ENCODE data around the gene PKN2. TPM values are rescaled to one million over a fixed set of nuclear protein-coding genes. Genes with fewer than 3 reads are reported as not detected.
"Not testable (repeated sequence)": the region's sequence is repeated elsewhere in the genome, so short reads cannot be mapped to it uniquely, and the experiment has no call there.

PKN2 gene
- total RNA-seq, 4 donors from 2014 or later, result 31.4 to 80.4 (median 64.1) TPM

DNA sequence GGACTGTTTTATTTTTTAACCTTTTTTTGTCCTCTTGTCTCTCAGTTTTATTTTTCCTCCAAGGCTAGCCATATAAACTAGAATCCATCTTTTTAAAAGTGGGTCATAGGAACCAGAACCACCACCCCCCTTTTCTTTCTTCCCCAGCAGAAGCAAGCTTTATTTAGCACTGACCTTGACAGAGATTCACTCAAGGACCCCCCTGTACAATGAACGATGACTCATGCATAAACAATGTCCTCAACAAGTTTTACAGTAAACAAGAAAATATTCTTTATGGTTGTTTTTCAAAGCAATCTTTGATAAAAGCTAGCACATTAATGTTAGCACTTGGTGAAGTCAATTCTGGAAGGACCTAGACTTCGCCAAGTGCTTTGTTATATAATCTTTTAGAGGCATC, 14.1 kb downstream of the PKN2 start:
- Histone ChIP-seq H3K4me3 (no peak overlapping the region), H3K9me3 (no peaks in the 10 kb centered on the region), H3K27ac (no peak overlapping the region), H3K36me3 (no peaks in the 10 kb centered on the region), H3K27me3 (no peaks in the 10 kb centered on the region), H3K4me1 (peaks cover 6 to 47% (median 17%) of the 10 kb centered on the region in 4 donors)
- intact Hi-C loops (cut with DNase I; ENCODE audit: low total_unique reads), result no loop called here
- DNase-seq, result no peak
- no peak for TF ChIP-seq EP300 (IDR thresholded peaks at IDR 0.05; ENCODE audit: low read depth)
- TF ChIP-seq POLR2A (IDR thresholded peaks at IDR 0.05), result no peak
- TF ChIP-seq, protein P1, sequence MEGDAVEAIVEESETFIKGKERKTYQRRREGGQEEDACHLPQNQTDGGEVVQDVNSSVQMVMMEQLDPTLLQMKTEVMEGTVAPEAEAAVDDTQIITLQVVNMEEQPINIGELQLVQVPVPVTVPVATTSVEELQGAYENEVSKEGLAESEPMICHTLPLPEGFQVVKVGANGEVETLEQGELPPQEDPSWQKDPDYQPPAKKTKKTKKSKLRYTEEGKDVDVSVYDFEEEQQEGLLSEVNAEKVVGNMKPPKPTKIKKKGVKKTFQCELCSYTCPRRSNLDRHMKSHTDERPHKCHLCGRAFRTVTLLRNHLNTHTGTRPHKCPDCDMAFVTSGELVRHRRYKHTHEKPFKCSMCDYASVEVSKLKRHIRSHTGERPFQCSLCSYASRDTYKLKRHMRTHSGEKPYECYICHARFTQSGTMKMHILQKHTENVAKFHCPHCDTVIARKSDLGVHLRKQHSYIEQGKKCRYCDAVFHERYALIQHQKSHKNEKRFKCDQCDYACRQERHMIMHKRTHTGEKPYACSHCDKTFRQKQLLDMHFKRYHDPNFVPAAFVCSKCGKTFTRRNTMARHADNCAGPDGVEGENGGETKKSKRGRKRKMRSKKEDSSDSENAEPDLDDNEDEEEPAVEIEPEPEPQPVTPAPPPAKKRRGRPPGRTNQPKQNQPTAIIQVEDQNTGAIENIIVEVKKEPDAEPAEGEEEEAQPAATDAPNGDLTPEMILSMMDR (IDR thresholded peaks at IDR 0.05), result no peak
- TF ChIP-seq POLR2AphosphoS5 (IDR thresholded peaks at IDR 0.05), result no peak
- WGBS, 2 donors (ENCODE audit: low coverage in 1 of 2), result 66 to 72% methylated on average over 2 of the region's 2 CpGs
- in situ Hi-C loops (cut with MboI; ENCODE audit: low pct_ligation_motif_present in 1 of 4, low pct_unique_long_range_greater_than_20kb in 1 of 4, low sequenced_read_pairs in 3 of 4), result loop anchor here in 1 of 4 donors (25.0 kb wide), 1 partner anchor 189 kb away; the partner anchor contains the start of gene GTF2B

DNA sequence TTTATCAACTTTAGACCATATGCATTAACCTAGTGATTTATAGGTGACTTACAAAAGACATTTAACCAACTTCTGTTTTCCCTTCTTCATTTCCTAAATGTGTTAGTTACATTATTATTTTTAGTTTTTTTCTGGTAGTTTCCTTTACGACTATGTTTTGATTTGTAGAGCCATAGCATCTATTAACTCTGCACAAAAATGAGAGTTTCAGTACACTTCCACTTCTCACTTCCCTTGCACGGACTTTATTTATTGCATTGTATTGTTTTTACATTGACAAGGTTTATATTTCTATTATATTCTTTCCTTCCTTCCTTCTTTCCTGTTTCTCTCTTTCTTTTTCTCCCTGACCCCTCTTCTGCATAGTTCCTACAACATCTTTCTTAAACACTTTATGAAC, 14.7 kb downstream of the PKN2 start:
- Histone ChIP-seq H3K9me3 (no peaks in the 10 kb centered on the region), H3K27me3 (no peaks in the 10 kb centered on the region), H3K36me3 (no peaks in the 10 kb centered on the region), H3K4me3 (no peak overlapping the region), H3K27ac (no peak overlapping the region), H3K4me1 (peaks cover 6 to 53% (median 17%) of the 10 kb centered on the region in 4 donors)
- intact Hi-C loops (cut with DNase I; ENCODE audit: low total_unique reads), result no loop called here
- no peak for TF ChIP-seq EP300 (IDR thresholded peaks at IDR 0.05; ENCODE audit: low read depth)
- TF ChIP-seq, protein P1 (IDR thresholded peaks at IDR 0.05), result no peak
- no peak for TF ChIP-seq POLR2A (IDR thresholded peaks at IDR 0.05)
- no peak for TF ChIP-seq POLR2AphosphoS5 (IDR thresholded peaks at IDR 0.05)
- no peak for DNase-seq
- 50 to 86% methylated on average over 2 of the region's 2 CpGs for WGBS, 2 donors (ENCODE audit: low coverage in 1 of 2)
- in situ Hi-C loops (cut with MboI; ENCODE audit: low pct_ligation_motif_present in 1 of 4, low pct_unique_long_range_greater_than_20kb in 1 of 4, low sequenced_read_pairs in 3 of 4), result loop anchor here in 1 of 4 donors (25.0 kb wide), 1 partner anchor 189 kb away; the partner anchor contains the start of gene GTF2B

DNA sequence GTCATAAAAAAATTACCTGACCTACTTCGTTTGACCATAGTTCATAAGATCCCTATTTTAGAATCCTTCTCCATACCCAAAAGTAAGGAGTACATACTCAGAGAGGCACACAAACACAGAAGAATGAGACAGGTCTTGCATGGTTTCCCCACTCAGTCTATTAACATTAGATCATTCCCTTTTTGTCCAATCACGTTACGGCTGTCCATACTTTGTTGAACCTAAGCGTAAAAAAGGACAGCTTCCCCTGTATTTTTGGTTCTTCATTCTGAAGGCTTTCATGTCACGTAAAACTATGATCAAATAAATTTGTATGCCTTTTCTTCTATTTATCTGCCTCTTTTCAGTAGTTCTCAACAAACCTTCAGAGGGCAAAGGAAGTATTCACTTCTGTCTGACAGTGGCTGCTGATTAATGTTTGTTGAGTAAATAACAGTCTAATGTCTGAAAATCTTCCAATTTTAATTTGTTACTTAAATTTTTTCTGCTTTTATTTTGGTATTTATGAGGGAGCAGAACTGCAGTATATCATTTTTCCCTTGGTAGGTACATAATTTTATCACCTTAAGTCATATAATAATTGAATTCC, 16.4 kb downstream of the PKN2 start:
- WGBS, 2 donors (ENCODE audit: low coverage in 1 of 2), result 47 to 87% methylated on average over 2 to 5 of the region's 5 CpGs
- no peaks in the 10 kb centered on the region for H3K9me3 ChIP-seq
- in situ Hi-C loops (cut with MboI; ENCODE audit: low pct_ligation_motif_present in 1 of 4, low pct_unique_long_range_greater_than_20kb in 1 of 4, low sequenced_read_pairs in 3 of 4) (no loop called here), intact Hi-C loops (cut with DNase I; ENCODE audit: low total_unique reads) (no loop called here)
- no peaks in the 10 kb centered on the region for H3K27me3 ChIP-seq
- H3K4me1 ChIP-seq, result peaks cover 6 to 60% (median 17%) of the 10 kb centered on the region in 4 donors
- TF ChIP-seq POLR2A (IDR thresholded peaks at IDR 0.05) (no peak), EP300 (IDR thresholded peaks at IDR 0.05; ENCODE audit: low read depth) (no peak)
- peak overlapping the region; percentile 2 to 42 (median 26) for H3K27ac ChIP-seq
- DNase-seq, result no peak
- no peak overlapping the region for H3K4me3 ChIP-seq
- H3K36me3 ChIP-seq, result no peaks in the 10 kb centered on the region

DNA sequence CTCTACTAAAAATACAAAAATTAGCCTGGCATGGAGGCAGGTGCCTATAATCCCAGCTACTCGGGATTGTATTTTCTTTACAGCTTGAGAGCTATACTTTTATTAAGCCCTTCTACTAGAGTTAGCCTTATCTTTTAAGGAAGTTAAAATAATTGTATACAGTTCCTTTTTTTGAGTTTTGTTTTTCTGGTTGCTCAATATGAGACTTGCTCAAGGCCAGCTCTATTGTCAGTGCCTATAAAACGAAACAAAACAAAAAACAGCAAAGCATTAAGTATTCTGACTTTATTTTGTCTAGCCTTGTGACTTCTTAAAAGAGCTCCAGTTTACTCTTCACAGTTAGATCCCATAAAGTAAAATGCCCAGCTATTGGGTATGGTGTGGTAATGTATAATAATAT, 17.2 kb downstream of the PKN2 start:
- Histone ChIP-seq H3K36me3 (no peaks in the 10 kb centered on the region), H3K4me1 (peaks cover 6 to 60% (median 17%) of the 10 kb centered on the region in 4 donors), H3K4me3 (no peak overlapping the region), H3K27ac (peak overlapping the region; percentile 2 to 42 (median 26)), H3K27me3 (no peaks in the 10 kb centered on the region), H3K9me3 (no peaks in the 10 kb centered on the region)
- intact Hi-C loops (cut with DNase I; ENCODE audit: low total_unique reads) (no loop called here), in situ Hi-C loops (cut with MboI; ENCODE audit: low pct_ligation_motif_present in 1 of 4, low pct_unique_long_range_greater_than_20kb in 1 of 4, low sequenced_read_pairs in 3 of 4) (no loop called here)
- TF ChIP-seq, protein P1 (IDR thresholded peaks at IDR 0.05), result no peak
- TF ChIP-seq EP300 (IDR thresholded peaks at IDR 0.05; ENCODE audit: low read depth) (no peak), POLR2A (IDR thresholded peaks at IDR 0.05) (no peak)
- 29 to 30% methylated on average over 2 of the region's 2 CpGs for WGBS, 2 donors (ENCODE audit: low coverage in 1 of 2)
- DNase-seq, result no peak

DNA sequence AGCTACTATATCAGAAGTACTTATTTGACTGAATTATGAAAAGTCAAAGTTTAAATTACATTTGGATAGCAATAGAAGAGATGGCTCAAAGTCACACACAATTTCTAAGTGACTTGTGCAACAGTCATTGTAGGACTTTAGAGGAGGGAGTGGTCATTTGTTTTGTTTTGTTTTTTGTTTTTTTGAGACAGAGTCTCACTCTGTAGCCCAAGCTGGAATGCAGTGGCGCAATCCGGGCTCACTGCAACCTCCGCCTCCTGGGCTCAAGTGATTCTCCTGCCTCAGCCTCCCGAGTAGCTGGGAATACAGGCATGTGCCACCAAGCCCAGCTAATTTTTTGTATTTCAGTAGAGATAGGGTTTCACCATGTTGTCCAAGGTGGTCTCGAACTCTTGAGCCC, 17.7 kb downstream of the PKN2 start:
- H3K36me3 ChIP-seq; H3K27me3 ChIP-seq; intact Hi-C loops (cut with DNase I; ENCODE audit: low total_unique reads); in situ Hi-C loops (cut with MboI; ENCODE audit: low pct_ligation_motif_present in 1 of 4, low pct_unique_long_range_greater_than_20kb in 1 of 4, low sequenced_read_pairs in 3 of 4); H3K4me3 ChIP-seq; DNase-seq; H3K9me3 ChIP-seq: not testable (repeated sequence)
- Histone ChIP-seq H3K27ac (peak overlapping the region in 3 of 4 donors; percentile 2 to 42 (median 27)), H3K4me1 (peaks cover 6 to 60% (median 17%) of the 10 kb centered on the region in 4 donors)
- 90 to 91% methylated on average over 4 to 5 of the region's 5 CpGs for WGBS, 2 donors (ENCODE audit: low coverage in 1 of 2)

Measured in transverse colon (tissue), 4 donors.